Measurements from ENCODE around the gene MYOZ1. TPM values are rescaled to one million over a fixed set of nuclear protein-coding genes. Genes with fewer than 3 reads are reported as not detected.

Gene MYOZ1
- total RNA-seq, 8 experiments from 2014 or later: 0.11 to 0.64 (median 0.51) TPM; not detected in 3

DNA sequence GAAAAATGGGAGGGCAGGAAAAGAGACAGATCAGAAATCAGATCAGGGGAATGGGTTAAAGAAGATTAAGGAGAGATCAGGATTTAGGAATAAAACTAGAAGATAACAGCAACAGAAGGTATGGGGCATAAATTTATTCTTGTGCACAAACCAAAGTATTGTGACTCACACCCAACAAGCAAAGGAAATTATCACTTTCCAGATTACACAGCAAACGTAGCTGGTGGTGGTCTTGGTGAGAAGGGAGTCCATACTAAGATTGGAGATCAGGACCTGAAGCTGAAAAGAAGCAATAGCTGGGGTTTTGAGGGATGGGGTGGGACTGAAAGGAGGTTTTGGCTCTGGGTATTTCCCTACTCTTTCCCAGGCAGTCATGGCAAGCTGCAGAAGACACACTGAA lies 3.5 kb upstream of the MYOZ1 start:
- no peak for ATAC-seq (replicated peaks in 6 of 8)
- in situ Hi-C loops (cut with MboI; ENCODE audit: low pct_unique_long_range_greater_than_20kb in 2 of 9, low sequenced_read_pairs in 9 of 9, unreplicated experiment in 9 of 9): loop anchor here in 7 of 9 experiments (5.0 to 25.0 kb wide), 3 partner anchors 107 to 112 kb away; no protein-coding TSS in a partner anchor
- H3K4me1 ChIP-seq (replicated peaks in 1 of 2): peaks cover 10 to 17% of the 10 kb centered on the region in 2 donors
- WGBS, 10 experiments: 0 to 100% (median 74%) methylated on average over 1 of the region's 1 CpG; no CpG with 5 or more reads in 2 of the 10 experiments
- H3K27ac ChIP-seq: no peak overlapping the region
- H3K4me3 ChIP-seq: no peak overlapping the region

DNA sequence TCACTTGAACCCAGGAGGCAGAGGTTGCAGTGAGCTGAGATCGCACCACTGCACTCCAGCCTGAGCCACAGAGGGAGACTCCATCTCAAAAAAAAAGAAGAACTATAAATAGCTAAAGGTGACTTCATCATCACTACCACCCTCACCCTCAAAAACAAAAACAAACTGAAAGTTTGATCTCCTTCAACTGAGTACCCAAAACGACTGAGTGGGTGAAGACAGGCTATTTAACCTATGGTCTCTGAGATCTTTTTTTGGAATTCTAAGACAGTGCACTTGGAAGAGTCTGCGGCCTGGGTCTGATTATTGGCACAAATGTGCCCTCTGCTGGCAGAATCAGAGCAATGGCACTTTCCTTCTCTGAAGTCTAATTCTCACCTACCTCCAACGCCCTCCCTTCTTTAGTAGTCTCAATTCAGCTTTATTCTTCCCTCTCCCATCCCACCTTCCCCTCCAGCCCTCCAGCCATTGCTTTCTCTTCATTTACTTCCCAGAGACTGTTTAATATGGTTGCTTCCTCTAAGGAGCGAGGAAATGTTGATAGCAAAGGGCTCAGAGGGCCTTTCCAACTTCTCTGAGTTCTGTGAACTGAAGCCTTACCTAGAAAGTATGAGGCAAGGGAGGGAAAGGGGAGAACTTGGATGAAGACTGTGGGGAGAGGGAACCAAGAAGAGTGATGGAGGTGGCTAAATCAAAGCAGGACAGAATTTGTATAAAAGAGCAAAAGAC lies 2.9 kb upstream of the MYOZ1 start:
- 0 to 60% (median 30%) methylated on average over 1 to 3 of the region's 5 CpGs; no CpG with 5 or more reads in 2 of the 10 experiments for WGBS, 10 experiments
- Histone ChIP-seq H3K27ac (no peak overlapping the region), H3K4me1 (replicated peaks in 1 of 2) (peaks cover 10 to 17% of the 10 kb centered on the region in 2 donors), H3K4me3 (no peak overlapping the region)
- in situ Hi-C loops (cut with MboI; ENCODE audit: low pct_unique_long_range_greater_than_20kb in 2 of 9, low sequenced_read_pairs in 9 of 9, unreplicated experiment in 9 of 9): loop anchor here in 7 of 9 experiments (5.0 to 25.0 kb wide), 3 partner anchors 107 to 112 kb away; no protein-coding TSS in a partner anchor
- peak; percentile 41 to 75 (median 49) for ATAC-seq (replicated peaks in 6 of 8)

DNA sequence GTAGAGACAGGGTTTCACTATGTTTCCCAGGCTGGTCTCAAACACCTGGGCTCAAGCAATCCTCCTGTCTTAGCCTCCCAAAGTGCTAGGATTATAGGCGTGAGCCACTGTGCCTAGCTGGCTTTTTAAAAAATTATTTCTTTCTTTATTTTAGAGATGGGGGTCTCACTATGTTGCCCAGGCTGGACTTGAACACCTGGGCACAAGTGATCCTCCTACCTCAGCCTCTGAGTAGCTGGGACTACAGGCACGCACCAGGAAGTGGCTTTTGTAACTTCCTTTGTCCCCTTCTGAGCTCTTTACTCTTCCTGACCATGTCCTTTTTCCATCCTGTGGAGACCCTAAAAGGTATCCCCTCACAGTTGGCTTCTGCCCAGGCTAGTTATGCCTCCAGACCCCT lies 2.1 kb upstream of the MYOZ1 start:
- H3K4me3 ChIP-seq: no peak overlapping the region
- in situ Hi-C loops (cut with MboI; ENCODE audit: low pct_unique_long_range_greater_than_20kb in 2 of 9, low sequenced_read_pairs in 9 of 9, unreplicated experiment in 9 of 9): loop anchor here in 7 of 9 experiments (5.0 to 25.0 kb wide), 3 partner anchors 106 to 111 kb away; no protein-coding TSS in a partner anchor
- no peak for ATAC-seq (replicated peaks in 6 of 8)
- peaks cover 6 to 13% of the 10 kb centered on the region in 2 donors for H3K4me1 ChIP-seq (replicated peaks in 1 of 2)
- no peak overlapping the region for H3K27ac ChIP-seq
- 73 to 100% (median 100%) methylated on average over 1 to 2 of the region's 2 CpGs; no CpG with 5 or more reads in 5 of the 10 experiments for WGBS, 10 experiments

DNA sequence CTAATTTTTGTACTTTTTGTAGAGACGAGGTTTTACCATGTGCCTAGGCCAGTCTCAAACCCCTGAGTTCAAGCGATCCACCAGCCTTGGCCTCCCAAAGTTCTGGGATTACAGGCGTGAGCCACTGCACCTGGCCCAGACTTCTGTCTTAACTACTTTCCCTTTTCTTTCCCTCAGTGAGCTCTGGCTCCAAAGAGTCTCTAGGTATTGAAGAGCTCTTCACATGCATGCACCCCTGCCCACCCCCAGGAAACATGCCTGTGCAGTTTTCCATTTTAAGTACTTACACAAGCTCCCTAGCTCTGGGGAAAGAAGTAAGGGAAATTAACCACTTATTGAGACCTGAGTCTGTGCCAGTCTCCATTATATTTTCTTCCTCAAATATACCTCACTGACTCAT lies 2.0 kb downstream of the MYOZ1 start:
- H3K4me3 ChIP-seq: no peak overlapping the region
- in situ Hi-C loops (cut with MboI; ENCODE audit: low pct_unique_long_range_greater_than_20kb in 2 of 9, low sequenced_read_pairs in 9 of 9, unreplicated experiment in 9 of 9): loop anchor here in 5 of 9 experiments (10.0 to 25.0 kb wide), 2 partner anchors 102 to 114 kb away; no protein-coding TSS in a partner anchor
- ATAC-seq (replicated peaks in 6 of 8): no peak
- no peak overlapping the region for H3K27ac ChIP-seq
- no peaks in the 10 kb centered on the region for H3K4me1 ChIP-seq (replicated peaks in 1 of 2)
- WGBS, 10 experiments: 58 to 100% (median 70%) methylated on average over 1 to 3 of the region's 3 CpGs; no CpG with 5 or more reads in 7 of the 10 experiments

DNA sequence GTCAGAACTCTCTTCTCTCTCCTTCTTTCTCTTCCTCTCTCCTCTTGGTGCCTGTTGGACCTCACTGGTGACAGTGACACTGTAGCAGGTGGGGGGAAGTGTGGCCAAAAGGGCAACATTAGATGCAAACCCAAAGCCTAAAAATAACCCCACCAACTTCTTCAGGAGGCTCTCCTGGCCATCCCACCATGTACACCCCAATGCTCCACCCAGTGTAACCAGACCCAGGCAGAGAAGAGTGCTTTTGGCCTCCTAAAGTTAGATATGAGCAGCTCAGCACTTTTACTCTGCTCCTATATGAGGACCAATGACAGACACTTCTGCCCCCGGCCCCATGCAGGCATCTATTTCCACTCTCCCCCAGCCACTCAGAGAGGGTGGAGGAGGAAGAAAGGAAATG lies 5.5 kb downstream of the MYOZ1 start:
- no peak for ATAC-seq (replicated peaks in 6 of 8)
- no peak overlapping the region for H3K27ac ChIP-seq
- WGBS, 10 experiments: 0 to 100% (median 15%) methylated on average over 1 of the region's 1 CpG; no CpG with 5 or more reads in 4 of the 10 experiments
- in situ Hi-C loops (cut with MboI; ENCODE audit: low pct_unique_long_range_greater_than_20kb in 2 of 9, low sequenced_read_pairs in 9 of 9, unreplicated experiment in 9 of 9): loop anchor here in 5 of 9 experiments (10.0 to 25.0 kb wide), 2 partner anchors 98 to 111 kb away; no protein-coding TSS in a partner anchor
- no peak overlapping the region for H3K4me3 ChIP-seq
- no peaks in the 10 kb centered on the region for H3K4me1 ChIP-seq (replicated peaks in 1 of 2)

DNA sequence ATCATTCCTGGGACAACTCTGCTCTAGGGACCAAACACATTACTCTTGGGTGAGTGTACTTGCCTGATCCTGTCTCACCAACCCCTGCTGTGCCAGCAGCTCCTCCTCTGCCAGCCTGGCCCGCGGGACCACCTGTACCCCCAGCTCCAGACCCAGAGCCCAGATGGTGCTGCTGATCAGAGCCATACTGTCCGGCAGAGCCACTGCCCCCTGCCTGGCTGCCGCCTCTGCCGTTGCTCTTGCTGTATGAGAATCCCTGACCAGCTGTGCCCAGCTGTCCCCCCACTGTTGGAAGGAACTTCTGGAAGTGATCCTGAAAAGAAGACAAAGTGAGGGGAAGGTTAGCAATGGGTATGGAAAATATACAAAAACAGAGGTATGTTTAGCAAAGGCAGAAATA lies 6.9 kb downstream of the MYOZ1 start:
- H3K4me1 ChIP-seq (replicated peaks in 1 of 2): no peaks in the 10 kb centered on the region
- H3K27ac ChIP-seq: no peak overlapping the region
- H3K4me3 ChIP-seq: no peak overlapping the region
- in situ Hi-C loops (cut with MboI; ENCODE audit: low pct_unique_long_range_greater_than_20kb in 2 of 9, low sequenced_read_pairs in 9 of 9, unreplicated experiment in 9 of 9): loop anchor here in 5 of 9 experiments (10.0 to 25.0 kb wide), 2 partner anchors 97 to 110 kb away; no protein-coding TSS in a partner anchor
- ATAC-seq (replicated peaks in 6 of 8): no peak
- 55 to 100% (median 66%) methylated on average over 1 to 3 of the region's 5 CpGs; no CpG with 5 or more reads in 4 of the 10 experiments for WGBS, 10 experiments

DNA sequence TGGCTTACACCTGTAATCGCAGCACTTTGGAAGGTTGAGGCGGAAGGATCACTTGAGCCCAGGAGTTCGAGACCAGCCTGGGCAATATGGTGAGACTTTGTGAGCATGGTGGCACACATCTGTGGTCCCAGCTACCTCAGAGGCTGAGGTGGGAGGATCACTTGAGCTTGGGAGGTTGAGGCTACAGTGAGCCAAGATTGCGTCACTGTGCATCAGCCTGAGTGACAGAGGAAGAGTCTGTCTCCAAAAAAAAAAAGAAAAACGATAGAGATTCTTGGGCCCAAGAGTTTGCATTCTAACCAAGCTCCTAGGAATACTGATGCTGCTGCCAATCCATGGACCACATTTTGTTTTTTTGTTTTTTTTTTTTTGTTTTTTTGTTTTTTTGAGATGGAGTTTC lies 12.1 kb downstream of the MYOZ1 start:
- WGBS, 10 experiments: 50 to 100% (median 94%) methylated on average over 2 to 5 of the region's 5 CpGs; no CpG with 5 or more reads in 3 of the 10 experiments
- peaks cover 9% of the 10 kb centered on the region in 2 donors for H3K4me1 ChIP-seq (replicated peaks in 1 of 2)
- ATAC-seq (replicated peaks in 6 of 8): no peak
- no peak overlapping the region for H3K27ac ChIP-seq
- in situ Hi-C loops (cut with MboI; ENCODE audit: low pct_unique_long_range_greater_than_20kb in 2 of 9, low sequenced_read_pairs in 9 of 9, unreplicated experiment in 9 of 9): loop anchor here in 4 of 9 experiments (25.0 kb wide), 1 partner anchor 92 kb away; no protein-coding TSS in a partner anchor
- no peak overlapping the region for H3K4me3 ChIP-seq

DNA sequence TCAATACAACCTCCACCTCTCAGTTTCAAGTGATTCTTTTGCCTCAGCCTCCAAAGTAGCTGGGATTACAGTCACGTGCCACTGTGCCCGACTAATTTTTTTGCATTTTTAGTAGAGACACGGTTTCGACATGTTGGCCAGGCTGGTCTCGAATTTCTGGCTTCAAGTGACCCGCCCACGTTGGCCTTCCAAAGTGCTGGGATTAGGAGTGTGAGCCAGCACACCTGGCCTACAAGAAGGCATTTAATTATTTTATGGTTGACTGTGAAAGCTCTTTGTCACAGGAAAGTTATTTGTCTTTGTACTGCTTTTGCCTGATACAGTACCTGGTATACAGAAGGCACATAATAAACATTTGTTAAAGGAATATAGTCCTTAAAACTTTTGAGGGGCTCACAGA lies 12.9 kb downstream of the MYOZ1 start:
- H3K27ac ChIP-seq: no peak overlapping the region

DNA sequence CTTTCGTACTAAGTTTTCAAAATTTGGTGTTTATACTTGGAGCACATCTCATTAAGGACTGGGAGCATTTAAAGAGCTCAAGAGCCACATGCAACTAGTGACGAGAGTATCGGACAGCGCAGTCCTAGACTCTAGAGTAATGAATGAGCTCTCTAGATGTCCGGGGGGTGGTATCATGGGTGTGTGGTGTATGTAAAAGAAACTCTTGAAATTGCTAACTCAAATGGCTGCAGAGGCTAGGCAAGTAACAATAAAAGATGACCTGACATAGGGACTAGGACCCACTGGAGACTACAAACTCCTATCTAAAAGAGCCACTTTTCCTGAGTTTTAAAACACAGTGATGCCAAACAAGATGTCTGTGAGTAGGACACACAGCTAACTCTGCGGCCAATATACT lies 14.0 kb downstream of the MYOZ1 start:
- Histone ChIP-seq H3K27ac (no peak overlapping the region), H3K4me3 (no peak overlapping the region)
- in situ Hi-C loops (cut with MboI; ENCODE audit: low pct_unique_long_range_greater_than_20kb in 2 of 9, low sequenced_read_pairs in 9 of 9, unreplicated experiment in 9 of 9): loop anchor here in 4 of 9 experiments (25.0 kb wide), 1 partner anchor 90 kb away; no protein-coding TSS in a partner anchor

More for the DNA sequence above, 12.9 kb downstream of the MYOZ1 start:
- whole genome bisulfite sequencing, 10 experiments: 20 to 92% (median 67%) methylated on average over 2 to 7 of the region's 7 CpGs
- ATAC-seq (replicated peaks in 6 of 8): no peak
- Histone ChIP-seq H3K4me3 (no peak overlapping the region), H3K4me1 (replicated peaks in 1 of 2) (peaks cover 9% of the 10 kb centered on the region in 2 donors)
- in situ Hi-C loops (cut with MboI; ENCODE audit: low pct_unique_long_range_greater_than_20kb in 2 of 9, low sequenced_read_pairs in 9 of 9, unreplicated experiment in 9 of 9): loop anchor here in 4 of 9 experiments (25.0 kb wide), 1 partner anchor 91 kb away; no protein-coding TSS in a partner anchor

DNA sequence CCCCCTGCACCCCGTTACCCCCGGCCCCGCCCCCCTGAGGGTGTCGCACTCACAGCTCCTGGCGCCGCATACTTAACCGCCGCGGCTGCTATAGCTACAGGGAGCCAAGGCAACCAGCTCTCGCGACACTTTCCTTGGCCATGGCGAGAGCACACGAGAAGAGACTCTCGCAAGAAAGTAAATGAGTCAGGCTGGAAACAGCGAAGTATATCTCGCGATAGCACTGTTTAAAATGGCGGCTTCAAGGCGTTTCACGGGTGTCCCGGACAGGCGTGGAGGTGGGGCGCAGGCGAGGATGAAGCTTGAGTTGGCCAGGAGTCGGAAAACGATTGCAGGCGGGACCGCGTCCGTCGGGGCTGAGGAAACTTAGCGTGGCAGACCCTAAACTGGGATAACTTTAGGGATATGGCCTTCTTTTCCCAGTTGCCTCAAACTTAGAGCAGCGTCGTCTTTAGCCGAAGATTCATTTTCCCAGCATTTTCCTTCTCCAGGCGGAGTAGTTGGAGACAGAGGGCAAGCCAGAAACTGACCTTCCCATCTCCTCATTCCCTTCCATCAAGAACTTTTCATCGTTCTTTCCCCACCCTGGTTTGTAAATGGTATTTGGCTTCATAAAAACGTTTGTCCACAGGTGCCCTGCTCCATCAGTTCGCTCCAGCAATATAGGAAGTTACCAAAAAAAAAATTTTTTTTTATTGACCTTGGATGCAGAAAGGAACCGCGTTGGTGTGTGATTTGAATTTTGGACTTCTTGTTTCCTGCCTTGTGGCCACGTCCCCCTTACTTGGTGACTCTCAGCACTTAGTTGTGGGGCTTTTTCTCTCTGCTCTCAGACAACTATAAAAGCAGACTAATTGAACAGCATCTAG lies 15.2 kb downstream of the MYOZ1 start:
- WGBS, 10 experiments: 0 to 24% (median 4%) methylated on average over 1 to 25 of the region's 42 CpGs
- H3K27ac ChIP-seq: peak overlapping the region; percentile 83 to 93
- H3K4me1 ChIP-seq (replicated peaks in 1 of 2): peaks cover 9% of the 10 kb centered on the region in 2 donors
- in situ Hi-C loops (cut with MboI; ENCODE audit: low pct_unique_long_range_greater_than_20kb in 2 of 9, low sequenced_read_pairs in 9 of 9, unreplicated experiment in 9 of 9): loop anchor here in 4 of 9 experiments (25.0 kb wide), 1 partner anchor 89 kb away; no protein-coding TSS in a partner anchor
- peak overlapping the region; percentile 81 to 99 (median 89) for H3K4me3 ChIP-seq
- peak; percentile 94 to 99 (median 96) for ATAC-seq (replicated peaks in 6 of 8)

More for the DNA sequence above, 14.0 kb downstream of the MYOZ1 start:
- peaks cover 9% of the 10 kb centered on the region in 2 donors for H3K4me1 ChIP-seq (replicated peaks in 1 of 2)
- no peak for ATAC-seq (replicated peaks in 6 of 8)
- 80 to 100% (median 96%) methylated on average over 1 to 4 of the region's 6 CpGs; no CpG with 5 or more reads in 3 of the 10 experiments for WGBS, 10 experiments

DNA sequence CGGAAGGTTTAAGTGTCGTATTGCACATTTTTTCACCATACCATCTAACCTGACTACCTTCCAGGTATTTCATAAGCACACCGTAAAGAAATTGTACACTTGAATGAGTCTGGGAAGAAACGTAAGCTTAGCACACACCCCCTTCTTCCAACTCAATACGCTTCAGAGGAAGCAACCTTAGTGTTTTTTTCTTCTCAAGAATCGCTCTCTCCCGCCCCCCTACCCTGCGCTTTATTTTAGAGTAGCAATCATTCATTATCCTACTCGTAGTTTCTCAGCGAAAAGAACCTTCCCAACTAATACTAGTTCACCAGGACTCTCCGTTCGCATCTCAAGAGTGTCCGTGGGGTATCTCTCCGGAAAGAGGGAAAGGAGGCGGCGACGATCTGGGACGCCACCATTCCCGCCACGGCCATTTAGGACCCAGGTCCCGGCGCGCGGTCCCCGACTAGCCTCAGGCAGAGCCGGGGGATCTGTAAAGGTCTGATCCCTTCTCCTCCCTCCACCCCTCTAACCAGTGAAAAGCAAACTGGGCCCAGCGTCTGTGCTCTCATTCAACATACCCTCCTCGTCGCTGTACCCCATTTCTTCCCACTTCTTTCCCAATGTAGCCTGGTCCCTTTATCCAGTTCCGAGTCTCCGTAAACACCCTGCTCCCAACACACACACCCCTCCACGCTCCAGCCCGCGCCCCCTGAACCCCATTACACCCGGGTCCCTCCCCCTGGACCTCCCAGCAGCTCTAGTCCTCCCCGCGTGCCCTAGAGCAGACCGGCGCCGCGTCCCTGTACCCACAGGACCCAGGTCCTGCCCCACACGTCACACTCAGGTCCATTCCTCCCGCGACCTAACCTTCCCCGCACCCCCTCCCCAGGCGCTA lies 16.0 kb downstream of the MYOZ1 start:
- in situ Hi-C loops (cut with MboI; ENCODE audit: low pct_unique_long_range_greater_than_20kb in 2 of 9, low sequenced_read_pairs in 9 of 9, unreplicated experiment in 9 of 9): loop anchor here in 4 of 9 experiments (25.0 kb wide), 1 partner anchor 88 kb away; no protein-coding TSS in a partner anchor
- Histone ChIP-seq H3K4me3 (peak overlapping the region; percentile 81 to 99 (median 89)), H3K4me1 (replicated peaks in 1 of 2) (peaks cover 9% of the 10 kb centered on the region in 2 donors), H3K27ac (peak overlapping the region; percentile 83 to 93)
- 0 to 11% (median 1%) methylated on average over 1 to 16 of the region's 46 CpGs; no CpG with 5 or more reads in 2 of the 10 experiments for WGBS, 10 experiments
- ATAC-seq (replicated peaks in 6 of 8): peak; percentile 59 to 77 (median 71)

Data from motor neuron (in vitro differentiated cells).